ENCODE data around the gene STYK1.

STYK1 gene, protein sequence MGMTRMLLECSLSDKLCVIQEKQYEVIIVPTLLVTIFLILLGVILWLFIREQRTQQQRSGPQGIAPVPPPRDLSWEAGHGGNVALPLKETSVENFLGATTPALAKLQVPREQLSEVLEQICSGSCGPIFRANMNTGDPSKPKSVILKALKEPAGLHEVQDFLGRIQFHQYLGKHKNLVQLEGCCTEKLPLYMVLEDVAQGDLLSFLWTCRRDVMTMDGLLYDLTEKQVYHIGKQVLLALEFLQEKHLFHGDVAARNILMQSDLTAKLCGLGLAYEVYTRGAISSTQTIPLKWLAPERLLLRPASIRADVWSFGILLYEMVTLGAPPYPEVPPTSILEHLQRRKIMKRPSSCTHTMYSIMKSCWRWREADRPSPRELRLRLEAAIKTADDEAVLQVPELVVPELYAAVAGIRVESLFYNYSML

DNA sequence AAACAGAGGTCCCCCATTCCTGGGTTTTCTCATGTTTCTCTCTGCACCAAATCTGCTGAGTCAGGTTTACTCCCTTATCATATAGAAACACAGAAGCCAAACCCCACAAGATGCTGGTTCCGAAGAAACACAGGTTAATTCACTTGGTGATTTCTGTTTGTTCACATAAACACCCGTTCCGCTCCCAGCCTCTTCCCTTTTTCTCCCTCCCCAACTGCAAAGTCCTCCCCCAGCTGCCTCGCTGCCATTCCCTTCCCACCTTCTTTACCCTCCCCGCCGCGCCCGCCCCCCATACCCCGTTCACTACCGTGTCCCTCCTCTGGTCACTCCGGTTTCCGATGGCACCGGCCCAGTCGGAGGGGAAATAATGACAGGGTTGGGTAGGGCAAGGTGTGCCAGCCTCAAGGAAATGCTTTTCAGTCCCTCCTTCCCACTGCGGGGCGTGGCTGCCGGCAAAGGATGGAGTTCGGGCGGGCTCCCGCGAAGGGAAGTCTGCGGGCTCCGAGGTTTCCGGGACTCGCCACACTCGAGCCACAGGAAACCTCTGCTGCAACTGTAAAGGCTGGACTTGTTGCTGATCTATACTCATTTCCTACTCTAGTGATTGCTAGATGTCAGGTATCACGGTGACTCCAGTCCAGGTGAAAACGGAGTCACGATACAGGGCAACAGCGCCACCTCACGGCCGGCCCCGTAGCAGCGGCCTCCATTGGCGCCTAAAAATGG, at the start of gene STYK1:
STYK1 (minus strand) TSS at position 394 of the 726 bp plus-strand sequence. CDS start 39,434 bp downstream, outside the sequence.
- peak; percentile 84 for DNase-seq (ENCODE audit: low spot score)

DNA sequence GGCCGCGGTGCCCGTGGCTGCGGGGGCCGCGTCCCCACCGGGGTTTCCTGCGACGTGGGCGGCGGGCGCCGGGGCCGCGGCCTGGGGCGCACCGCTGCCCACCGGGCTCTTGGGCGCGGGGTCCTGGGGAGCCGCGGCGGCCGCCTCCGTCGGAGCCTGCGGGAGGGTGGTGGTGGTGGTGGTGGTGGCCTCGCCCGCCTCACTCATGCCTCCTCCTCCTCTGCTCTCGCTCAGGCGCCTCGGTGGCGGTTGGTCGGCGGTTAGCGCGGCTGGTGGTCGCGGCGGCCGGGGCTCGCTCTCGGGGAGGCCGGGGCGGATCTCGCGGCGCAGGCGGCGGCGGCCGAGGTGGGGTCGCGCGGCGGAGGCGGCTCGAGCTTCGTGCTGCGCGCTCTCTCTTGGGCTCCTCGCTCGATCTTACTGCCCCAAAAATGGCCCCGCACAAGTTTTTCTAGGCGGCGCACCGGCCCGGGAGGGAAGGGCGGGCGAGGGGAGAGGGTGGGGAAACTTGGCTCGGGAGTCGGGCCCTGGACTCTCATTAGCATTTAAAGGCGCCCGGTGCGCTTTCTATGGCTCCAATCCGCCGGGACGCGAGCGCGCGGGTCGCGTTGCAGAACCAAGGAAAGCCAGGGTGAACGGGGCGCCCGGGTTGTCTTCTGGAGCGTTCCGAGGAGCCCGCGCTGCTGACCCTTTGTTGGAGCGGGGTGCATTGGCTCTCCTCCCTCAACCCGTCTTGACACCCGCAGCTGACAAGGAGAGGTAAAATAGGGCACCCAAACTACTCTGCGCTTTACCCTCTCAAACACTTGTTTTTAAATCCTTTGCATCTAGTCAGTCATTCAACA, 49.3 kb upstream of the STYK1 start, which contains the start of gene YBX3:
YBX3 (minus strand) TSS at position 419 of the 842 bp plus-strand sequence; CDS start at position 207, 212 bp downstream.
- DNase-seq (ENCODE audit: low spot score), result peak; percentile 91

DNA sequence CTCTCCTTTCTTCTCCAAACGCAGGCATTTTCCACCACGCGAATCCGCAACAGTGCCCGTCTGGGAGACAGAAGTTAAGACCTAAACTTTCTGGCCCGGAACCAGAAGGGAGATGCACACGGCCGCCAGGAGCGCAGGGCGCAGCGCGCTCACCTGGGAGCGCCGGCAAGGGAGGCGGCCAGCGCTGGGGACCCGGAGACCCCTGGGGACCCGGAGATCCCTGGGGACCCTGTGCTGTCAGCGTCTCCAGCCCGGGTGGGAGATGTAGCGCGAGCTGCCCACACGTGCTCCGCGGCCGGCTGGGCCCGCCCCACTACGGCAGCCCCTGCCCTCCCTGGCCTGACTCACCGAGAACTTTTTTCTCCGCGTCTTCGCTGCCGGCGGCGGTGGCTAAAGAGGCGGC, 48.7 kb upstream of the STYK1 start:
- DNase-seq (ENCODE audit: low spot score), result peak; percentile 57

DNA sequence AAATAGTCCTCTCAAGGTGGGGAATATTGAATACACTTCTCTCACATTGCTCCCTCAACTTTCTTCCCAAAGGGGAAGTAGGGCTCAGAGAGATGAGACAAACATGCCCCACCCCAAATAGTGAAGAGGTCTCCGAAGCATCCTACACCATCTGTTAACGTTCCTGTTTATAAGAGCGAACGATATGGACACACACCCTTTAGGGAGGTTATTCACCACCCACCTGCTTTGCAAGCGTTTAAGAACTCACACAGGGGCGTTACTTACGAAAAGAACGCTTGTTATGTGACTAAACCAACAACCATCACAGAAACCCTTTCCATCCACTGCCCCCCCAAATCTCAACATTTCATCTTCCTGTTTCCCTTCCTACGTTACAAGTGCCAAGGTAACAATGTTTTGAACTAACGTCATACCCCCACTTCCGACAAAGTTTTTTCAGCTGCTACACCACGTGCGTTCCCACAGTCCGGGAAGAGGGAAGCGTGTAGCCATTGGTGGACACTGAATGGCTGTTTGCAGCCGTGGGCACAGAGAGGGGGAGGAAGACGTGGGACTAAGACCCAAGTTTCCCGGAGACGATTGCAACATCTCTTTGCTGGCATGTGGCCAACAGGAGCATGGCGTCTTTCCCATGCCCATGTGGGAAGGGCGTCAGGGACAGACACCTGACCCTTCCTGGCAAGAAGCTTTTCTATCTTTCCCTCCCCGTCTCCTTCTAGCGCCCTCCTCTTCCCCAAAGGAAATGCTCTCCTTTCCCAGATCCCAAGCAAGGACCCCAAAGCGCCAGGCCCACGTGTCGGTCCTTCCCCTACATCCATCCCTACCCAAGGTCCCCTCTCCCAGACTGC, 48.0 kb upstream of the STYK1 start:
- DNase-seq (ENCODE audit: low spot score), result peak; percentile 61

DNA sequence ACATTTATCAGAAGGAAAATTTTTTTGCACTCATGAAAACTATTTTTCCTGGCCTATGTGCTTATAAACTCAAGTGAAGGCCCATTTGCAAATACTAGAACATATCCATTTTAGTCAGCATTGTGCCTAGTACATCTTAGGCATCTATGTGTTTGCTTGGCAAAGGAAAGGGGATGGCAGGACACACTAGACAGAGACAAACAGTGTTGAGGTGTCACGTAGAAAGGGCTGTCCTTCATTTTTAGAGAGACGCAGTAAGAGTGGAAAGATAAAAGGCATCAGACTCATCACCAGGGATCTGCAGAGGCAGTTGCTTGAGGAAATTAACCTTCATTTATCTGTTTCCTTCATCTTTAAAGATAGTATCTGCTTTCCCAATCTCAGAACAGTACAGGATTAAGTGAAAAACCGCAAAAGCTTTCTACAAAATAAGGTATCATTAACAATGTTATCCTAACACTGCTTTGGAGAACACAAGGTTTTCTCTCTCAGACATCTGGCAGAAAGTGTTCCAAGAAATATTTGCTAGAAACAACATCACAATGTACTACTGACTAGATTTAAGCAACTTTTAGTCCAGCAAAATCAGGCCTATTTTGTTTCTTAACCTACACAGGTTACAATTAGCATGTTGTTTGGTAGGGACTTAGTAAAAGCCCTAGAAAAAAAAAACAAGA, 47.3 kb upstream of the STYK1 start:
- DNase-seq (ENCODE audit: low spot score), result no peak

DNA sequence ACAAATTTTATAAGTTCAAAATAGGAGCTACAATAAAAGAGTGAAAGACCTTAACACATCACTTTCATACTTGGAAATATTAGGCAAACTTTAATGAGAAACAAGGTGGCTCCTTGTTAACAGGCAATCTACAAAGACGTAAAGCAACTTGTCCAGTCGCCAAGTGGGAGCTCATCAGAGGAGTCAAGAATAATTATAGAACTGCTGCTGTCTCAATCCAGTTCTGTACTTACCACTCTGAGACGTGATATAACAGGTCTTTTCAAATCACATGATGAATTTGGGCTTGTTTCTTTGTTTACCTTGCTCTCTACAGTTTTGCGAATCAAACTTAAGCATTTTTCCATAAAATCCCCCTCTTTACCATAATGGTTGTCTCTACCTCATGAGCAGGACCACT, 45.6 kb upstream of the STYK1 start:
- no peak for DNase-seq (ENCODE audit: low spot score)

DNA sequence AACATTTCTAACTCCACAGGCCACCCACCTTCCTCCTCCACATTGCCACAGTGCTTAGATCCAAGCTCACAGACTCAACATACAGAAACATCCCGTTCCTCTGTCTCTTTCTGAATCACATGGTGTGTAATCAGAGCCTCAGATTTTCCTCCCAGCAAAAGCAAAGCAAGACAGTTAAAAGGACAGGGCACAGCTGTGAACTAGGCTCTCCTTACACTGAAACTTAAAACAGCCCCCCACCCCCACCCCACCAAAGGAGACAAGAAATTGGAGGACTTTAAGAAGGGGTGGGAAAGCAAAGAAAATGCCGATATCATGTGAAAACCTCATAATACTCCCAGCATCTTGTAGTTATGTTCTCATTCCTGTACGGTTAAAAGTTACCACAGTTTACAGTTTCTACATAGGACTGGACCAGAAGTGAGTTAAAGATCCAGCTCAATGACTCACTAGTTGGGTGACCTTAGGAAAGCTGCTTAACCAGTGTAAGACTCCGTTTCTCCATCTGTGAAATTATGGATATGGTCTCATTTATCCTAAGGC, 44.5 kb upstream of the STYK1 start:
- peak; percentile 9 for DNase-seq (ENCODE audit: low spot score)

DNA sequence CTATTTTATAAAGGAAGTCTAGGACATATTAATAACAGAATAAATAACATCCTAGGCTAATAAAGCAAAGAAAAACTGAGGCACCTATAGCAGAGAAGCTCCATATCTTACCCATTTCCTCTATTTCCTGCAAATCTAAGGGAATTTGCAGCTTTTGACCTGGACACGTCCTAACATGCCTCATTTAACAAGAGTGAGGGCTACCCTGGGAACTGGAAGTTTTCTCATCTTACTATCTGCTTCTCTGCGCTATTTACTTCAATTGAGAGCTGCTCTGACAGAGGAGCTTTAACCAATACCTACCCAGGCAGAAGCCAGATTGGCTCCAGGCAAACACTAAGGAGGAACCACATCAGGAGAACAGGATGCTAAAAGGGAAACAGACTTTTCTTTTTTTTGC, 43.6 kb upstream of the STYK1 start:
- no peak for DNase-seq (ENCODE audit: low spot score)

DNA sequence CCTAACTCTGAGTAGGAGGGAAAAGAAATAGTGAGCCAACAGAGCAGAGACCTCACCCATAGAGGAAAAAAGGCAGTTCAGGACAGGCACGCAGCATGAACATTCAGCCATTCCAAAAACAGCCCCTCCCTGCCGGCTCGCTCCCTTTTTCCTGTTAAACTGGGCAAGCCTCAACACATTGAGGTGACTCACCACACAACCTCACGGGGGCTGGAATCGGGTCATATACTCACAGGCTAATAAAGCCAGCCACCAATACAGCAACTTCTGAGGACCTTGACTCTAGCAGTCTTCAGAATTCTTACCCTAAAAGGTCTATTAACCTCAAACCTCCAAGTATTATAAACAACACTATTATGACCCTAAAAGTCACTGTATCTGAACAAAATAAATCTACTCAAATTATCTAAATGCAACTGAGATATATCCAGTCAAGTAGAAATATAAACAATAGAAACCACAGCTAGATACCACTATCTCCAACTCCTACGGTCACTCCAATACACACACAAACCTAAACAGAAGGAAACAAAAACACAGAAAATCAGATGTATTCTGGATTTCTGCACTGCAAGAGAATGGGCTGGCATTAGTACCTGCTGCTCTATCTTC, 43.0 kb upstream of the STYK1 start:
- peak; percentile 63 for DNase-seq (ENCODE audit: low spot score)

DNA sequence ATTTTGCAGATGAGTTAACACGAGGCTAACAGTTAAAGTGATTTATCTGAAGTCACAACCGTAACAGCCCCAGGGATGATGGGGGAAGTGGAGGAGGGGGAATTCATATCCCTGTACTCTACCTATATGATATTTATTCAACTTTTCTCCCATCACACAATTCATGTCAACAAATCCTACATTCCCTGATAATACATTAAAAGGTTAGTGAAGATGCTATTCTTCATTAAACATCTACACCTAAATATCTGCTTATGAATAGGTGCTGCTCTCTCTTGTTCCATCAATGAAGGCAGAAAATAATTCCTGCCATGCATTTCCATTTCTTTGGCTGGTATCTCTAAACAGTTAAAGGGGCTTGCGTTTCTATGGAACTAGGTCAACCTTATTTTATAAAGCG, 42.4 kb upstream of the STYK1 start:
- no peak for DNase-seq (ENCODE audit: low spot score)

DNA sequence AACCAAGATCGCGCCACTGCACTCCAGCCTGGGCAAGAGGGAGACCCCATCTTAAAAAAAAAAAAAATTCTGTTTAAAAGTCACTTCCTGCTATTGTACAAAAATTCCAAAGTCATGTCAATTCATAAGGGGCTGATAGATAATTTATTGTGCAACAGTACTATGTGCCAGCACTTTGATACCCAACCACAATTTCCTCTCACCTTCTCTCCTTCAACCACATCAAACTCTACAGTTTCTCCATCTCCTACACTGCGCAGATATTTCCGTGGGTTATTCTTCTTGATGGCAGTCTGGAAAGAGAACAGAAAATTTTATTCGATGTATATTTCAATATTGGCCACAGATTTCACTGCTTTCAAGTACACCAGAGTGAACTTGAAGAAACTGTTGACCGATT, 41.6 kb upstream of the STYK1 start:
- no peak for DNase-seq (ENCODE audit: low spot score)

DNA sequence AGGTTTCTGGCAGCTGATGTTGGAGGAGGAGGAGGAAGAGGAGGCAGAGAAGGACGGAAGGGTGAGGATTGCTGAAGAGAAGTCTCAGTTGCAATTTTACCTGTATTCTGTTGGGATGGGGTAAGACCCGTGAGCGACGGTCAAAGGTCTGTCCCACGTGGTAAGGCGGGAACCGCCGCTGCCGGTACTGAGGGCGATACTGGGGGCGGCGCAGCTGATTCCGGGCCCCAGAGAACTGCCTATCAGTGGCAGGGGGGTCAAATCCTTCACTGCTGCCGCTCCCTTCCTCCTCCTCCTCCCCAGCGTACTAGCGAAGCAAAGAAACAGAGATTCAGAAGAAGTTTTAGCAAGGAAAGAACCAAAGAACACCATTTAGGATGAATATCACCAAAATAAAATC, 36.0 kb upstream of the STYK1 start:
- DNase-seq (ENCODE audit: low spot score), result no peak

DNA sequence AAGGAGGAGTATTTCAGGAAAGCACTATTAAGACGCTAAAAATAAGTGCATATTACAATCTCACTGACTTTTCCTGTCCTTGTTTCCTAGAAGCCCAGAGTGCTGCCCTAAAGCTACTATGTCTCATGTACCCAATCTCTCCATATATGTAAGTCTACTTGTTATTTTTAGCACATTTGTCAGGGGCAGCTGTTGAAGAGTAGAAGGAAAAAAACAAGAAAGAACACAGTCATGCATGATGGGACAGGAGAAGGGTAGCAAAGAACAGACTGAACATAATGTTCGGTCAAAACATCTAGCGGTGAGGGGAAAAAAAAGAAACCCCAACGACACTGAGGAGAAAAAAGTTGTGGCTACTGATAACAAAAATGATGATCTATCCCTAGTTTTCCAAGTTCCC, 35.0 kb upstream of the STYK1 start:
- DNase-seq (ENCODE audit: low spot score), result no peak

DNA sequence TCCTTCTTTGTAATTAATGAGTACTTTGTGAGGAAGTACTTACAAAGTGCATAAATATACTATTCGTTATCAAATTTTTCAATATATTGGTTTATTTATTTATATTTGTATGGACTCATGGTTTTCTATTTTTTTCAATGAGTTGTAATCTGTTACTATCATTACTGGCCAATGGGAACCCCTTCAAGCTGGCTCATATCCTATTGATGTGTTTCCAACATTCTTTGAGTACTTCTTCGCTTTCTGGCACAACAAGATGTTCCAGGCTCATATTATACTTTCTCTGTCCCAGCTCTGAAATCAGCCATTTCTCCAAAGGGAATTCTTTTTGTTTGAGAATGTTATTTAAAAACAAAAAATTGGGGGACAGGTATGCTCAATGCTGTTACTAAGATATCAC, 31.8 kb upstream of the STYK1 start:
- DNase-seq (ENCODE audit: low spot score), result no peak

DNA sequence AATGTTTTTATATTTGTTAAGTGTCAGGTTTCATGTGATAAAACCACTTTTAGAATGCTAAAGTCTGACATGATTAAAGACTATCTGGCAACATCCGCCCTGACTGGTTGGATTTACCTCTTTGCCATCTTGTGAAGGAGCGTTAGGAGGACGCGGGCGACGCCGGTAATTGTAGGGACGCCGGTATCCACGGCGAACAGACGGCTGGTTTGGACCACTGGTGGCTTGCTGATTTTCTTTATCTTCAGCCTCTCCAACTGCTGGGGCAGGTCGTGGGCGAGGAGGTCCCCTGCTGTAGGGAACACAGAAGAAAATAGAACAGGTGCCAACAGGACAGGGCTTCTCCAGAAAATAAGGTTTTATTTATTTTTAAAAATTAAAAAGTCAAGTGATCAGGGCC, 28.0 kb upstream of the STYK1 start:
- no peak for DNase-seq (ENCODE audit: low spot score)

DNA sequence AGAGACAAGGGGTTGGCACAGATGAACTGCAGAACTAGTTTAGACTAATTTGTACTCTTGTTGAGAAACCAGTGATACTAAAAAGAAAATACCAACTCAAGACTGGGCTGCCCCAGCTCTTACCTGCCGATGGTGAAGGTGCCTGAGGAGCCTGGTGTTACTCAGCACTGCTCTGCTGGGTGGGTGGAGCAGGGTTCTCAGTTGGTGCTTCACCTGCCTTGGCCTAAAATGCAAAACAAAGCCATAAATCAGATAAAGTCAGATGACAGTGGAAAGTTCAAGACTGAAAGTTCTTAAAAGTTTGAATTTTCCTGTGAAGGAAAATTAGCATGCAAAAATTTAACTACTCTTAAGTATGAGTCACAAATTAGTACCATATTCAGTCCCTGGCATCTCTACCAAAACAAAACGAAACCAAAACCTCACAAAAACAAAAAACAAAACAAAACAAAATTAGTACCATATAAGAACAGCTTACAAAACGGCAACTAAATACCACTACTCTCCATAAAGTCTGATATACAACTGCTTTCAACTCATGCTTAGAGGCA, 27.4 kb upstream of the STYK1 start:
- no peak for DNase-seq (ENCODE audit: low spot score)

DNA sequence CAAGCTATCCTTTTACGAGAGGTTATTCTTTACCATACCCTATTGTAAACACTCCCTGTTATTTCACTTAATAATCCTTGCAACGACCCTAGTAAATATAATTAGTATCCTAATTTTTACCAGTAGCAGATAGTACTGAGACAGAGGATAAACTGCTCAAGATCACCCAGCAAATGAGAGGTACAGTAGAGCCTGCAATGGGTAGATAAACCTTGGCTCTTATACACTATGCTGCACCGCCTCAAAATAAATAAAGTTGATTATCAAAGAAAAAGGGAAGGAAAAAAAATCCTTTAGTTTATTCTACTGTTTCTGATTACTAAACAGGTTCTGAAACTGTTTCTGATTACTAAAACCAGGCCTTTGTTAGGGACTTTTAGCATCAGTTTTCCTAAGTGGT, 26.7 kb upstream of the STYK1 start:
- DNase-seq (ENCODE audit: low spot score), result no peak

DNA sequence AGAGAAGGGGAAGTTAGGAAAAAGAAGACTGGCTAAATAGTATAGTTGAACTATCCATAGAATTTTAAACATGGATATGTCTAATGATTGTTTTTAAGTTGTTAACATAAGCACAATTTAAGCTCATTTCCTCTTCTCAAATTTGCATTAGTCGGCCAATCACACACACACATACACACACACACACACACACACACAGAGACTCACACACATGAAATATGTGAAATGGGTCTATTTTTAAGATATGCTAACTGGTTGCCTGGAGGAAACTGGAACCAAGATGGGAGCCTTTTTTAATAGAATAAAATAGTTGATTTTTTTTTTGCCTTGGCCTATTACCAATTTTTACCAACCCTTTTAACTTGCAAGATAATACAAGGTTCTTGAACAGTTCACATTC, 24.0 kb upstream of the STYK1 start:
- DNase-seq (ENCODE audit: low spot score), result no peak

DNA sequence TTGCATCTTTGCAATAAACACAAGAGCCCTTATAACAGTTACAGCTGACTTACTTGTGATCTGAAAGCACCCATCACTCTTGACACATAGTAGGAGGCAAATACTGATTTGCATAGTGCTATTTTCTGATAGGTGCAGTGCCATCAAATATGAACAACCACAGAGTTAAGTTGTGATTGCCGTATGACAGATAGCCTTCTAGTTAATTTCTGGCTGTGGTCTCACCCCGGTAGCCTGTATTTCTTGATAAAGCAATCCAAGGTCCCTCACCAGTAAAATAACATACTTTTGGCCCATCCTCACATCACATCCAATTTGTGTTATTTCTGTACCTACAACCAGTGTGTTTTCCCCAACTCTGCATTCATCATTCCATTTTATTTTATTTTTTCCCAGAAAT, 23.3 kb upstream of the STYK1 start:
- DNase-seq (ENCODE audit: low spot score), result no peak

DNA sequence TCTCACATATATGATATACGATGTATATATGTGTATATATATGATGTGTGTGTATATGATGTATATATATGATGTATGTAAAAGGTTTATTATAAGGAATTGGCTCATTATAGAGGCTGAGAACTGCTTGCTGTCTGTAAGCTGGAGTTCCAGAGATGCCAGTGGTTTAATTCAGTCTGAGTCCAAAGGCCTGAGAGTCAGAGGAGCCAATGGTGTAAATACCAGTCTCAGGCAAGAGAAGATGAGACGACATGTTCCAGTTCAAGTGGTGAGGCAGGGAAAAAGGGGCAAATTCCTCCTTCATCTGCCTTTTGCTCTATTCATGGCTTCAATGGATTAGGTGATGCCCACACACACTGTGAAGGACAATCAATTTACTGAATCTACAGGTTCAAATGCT, 17.1 kb upstream of the STYK1 start:
- no peak for DNase-seq (ENCODE audit: low spot score)
